IMR-90 (cell line): Measurements from ENCODE around the gene GFOD2. TPM values are rescaled to one million over a fixed set of nuclear protein-coding genes. Genes with fewer than 3 reads are reported as not detected.

Source experiments
- ATAC-seq: fragments of 200-7000 bp; cut with Tn5 transposase; 2 replicates; pipeline ENCODE4 v1.9.1; 2020; ENCODE audit warnings: low read depth, mild to moderate bottlenecking, moderate library complexity
- BruUV-seq: library from RNA; stranded (reverse); fragments of 400-500 nt; replicated peaks from 2 replicates; lab custom pipeline; 2021; lab: Mats Ljungman, UMichigan
- CTCF ChIA-PET: fragments of 300-600 bp; formaldehyde crosslinking; extraction: SDS; loops from one replicate; lab custom pipeline; 2021; ENCODE audit warnings: antibody characterized with exemption; lab: Yijun Ruan, JAX
- POLR2A ChIA-PET: fragments of 300-600 bp; sonication (Branson Sonifier 250); formaldehyde crosslinking; loops from one replicate; lab custom pipeline; 2022; ENCODE audit warnings: antibody characterized with exemption; ENCODE audit not compliant: unreplicated experiment; lab: Charles Lee
- DNase-seq: peaks from one replicate; pipeline ENCODE4 v3.0.0; 2013
- H2AFZ ChIP-seq: replicated peaks from 2 replicates; pipeline ENCODE3; 2013; ENCODE audit warnings: low read length, mild to moderate bottlenecking; ENCODE audit not compliant: poor library complexity
- H2AK5ac ChIP-seq: 2 replicates; pipeline ENCODE4 v1.6.1; 2013; ENCODE audit warnings: low read depth, low read length, inconsistent platforms
- H2AK9ac ChIP-seq: replicated peaks from 2 replicates; pipeline ENCODE3; 2013; ENCODE audit warnings: mild to moderate bottlenecking, low read depth, low read length, moderate library complexity; ENCODE audit not compliant: poor library complexity
- H2BK120ac ChIP-seq: 2 replicates; pipeline ENCODE4 v1.6.1; 2013; ENCODE audit warnings: low read depth, low read length, inconsistent platforms
- H2BK15ac ChIP-seq: 3 replicates; pipeline ENCODE4 v1.6.1; 2013; ENCODE audit warnings: low read depth, low read length, inconsistent platforms
- H2BK20ac ChIP-seq: 2 replicates; pipeline ENCODE4 v1.6.1; 2013; ENCODE audit warnings: low read depth, mild to moderate bottlenecking, inconsistent platforms, low read length, moderate library complexity
- H2BK5ac ChIP-seq: 2 replicates; pipeline ENCODE4 v1.6.1; 2013; ENCODE audit warnings: mild to moderate bottlenecking, low read depth, low read length, inconsistent platforms; ENCODE audit not compliant: poor library complexity, severe bottlenecking
- H3K14ac ChIP-seq: replicated peaks from 2 replicates; pipeline ENCODE4 v1.6.1; 2013; ENCODE audit warnings: low read depth, low read length, inconsistent platforms
- H3K18ac ChIP-seq: 2 replicates; pipeline ENCODE4 v1.6.1; 2013; ENCODE audit warnings: low read depth, low read length, control low read depth
- H3K23ac ChIP-seq: 2 replicates; pipeline ENCODE4 v1.6.1; 2013; ENCODE audit warnings: low read depth, low read length, inconsistent platforms
- H3K27ac ChIP-seq: 2 replicates; pipeline ENCODE4 v1.5.1; 2013; ENCODE audit warnings: mild to moderate bottlenecking, control low read depth, low read length; ENCODE audit not compliant: insufficient read depth
- H3K27me3 ChIP-seq: 2 replicates; pipeline ENCODE4 v1.6.1; 2013; ENCODE audit warnings: low read length; ENCODE audit not compliant: control insufficient read depth, insufficient read depth
- H3K36me3 ChIP-seq: 2 replicates; pipeline ENCODE4 v1.6.1; 2013; ENCODE audit warnings: low read length, mixed read lengths; ENCODE audit not compliant: control insufficient read depth, insufficient read depth
- H3K4ac ChIP-seq: 2 replicates; pipeline ENCODE4 v1.6.1; 2013; ENCODE audit warnings: low read depth, low read length, inconsistent platforms
- H3K4me1 ChIP-seq: 2 replicates; pipeline ENCODE4 v1.6.1; 2013; ENCODE audit warnings: low read length, mixed read lengths; ENCODE audit not compliant: control insufficient read depth, insufficient read depth
- H3K4me2 ChIP-seq: 2 replicates; pipeline ENCODE4 v1.6.1; 2013; ENCODE audit warnings: low read depth, mild to moderate bottlenecking, control low read depth, low read length, moderate library complexity
- H3K4me3 ChIP-seq: 2 replicates; pipeline ENCODE4 v1.5.1; 2013; ENCODE audit warnings: low read depth, mild to moderate bottlenecking, control low read depth, low read length, moderate library complexity; ENCODE audit not compliant: insufficient read depth
- H3K56ac ChIP-seq: 2 replicates; pipeline ENCODE4 v1.6.1; 2013; ENCODE audit warnings: low read length, inconsistent platforms; ENCODE audit not compliant: insufficient read depth; ENCODE audit errors: extremely low read depth
- H3K79me1 ChIP-seq, 2 experiments: 2 replicates each; pipeline ENCODE4 v1.6.1; 2013; ENCODE audit warnings: low read length in 2 of 2, inconsistent platforms in 1 of 2, low read depth in 1 of 2
- H3K9ac ChIP-seq: 2 replicates; pipeline ENCODE4 v1.6.1; 2013; ENCODE audit warnings: low read depth, low read length, control low read depth
- H3K9me1 ChIP-seq: 2 replicates; pipeline ENCODE4 v1.6.1; 2013; ENCODE audit warnings: low read length, inconsistent platforms; ENCODE audit not compliant: insufficient read depth
- H3K9me3 ChIP-seq: 2 replicates; pipeline ENCODE4 v1.6.1; 2013; ENCODE audit warnings: low read length; ENCODE audit not compliant: control insufficient read depth, insufficient read depth
- H4K20me1 ChIP-seq: 2 replicates; pipeline ENCODE4 v1.6.1; 2013; ENCODE audit warnings: low read length, inconsistent platforms; ENCODE audit not compliant: insufficient read depth
- H4K5ac ChIP-seq: 2 replicates; pipeline ENCODE4 v1.6.1; 2013; ENCODE audit warnings: mild to moderate bottlenecking, low read depth, low read length, control low read depth
- H4K8ac ChIP-seq, 2 experiments: 2 replicates each; pipeline ENCODE4 v1.6.1; 2013; ENCODE audit warnings: low read depth in 2 of 2, low read length in 2 of 2, control low read depth in 1 of 2, inconsistent platforms in 1 of 2
- H4K91ac ChIP-seq: 2 replicates; pipeline ENCODE4 v1.6.1; 2013; ENCODE audit warnings: low read depth, low read length, inconsistent platforms; ENCODE audit not compliant: insufficient read depth
- BHLHE40 ChIP-seq: fragments of 150-350 bp; IDR thresholded peaks from 2 replicates; pipeline ENCODE4 v1.6.1; 2016; ENCODE audit warnings: mild to moderate bottlenecking, low read depth, low read length
- CHD1 ChIP-seq: IDR thresholded peaks from 2 replicates; pipeline ENCODE4 v1.6.1; 2012; ENCODE audit warnings: low read depth, low read length, improper control_type of control experiment
- ELK1 ChIP-seq: fragments of 150-350 bp; IDR thresholded peaks from 2 replicates; pipeline ENCODE4 v1.6.1; 2016; ENCODE audit warnings: low read depth, mild to moderate bottlenecking, low read length, moderate library complexity, borderline replicate concordance
- MAFK ChIP-seq: IDR thresholded peaks from 2 replicates; pipeline ENCODE4 v1.6.1; 2012; ENCODE audit warnings: low read depth, low read length, improper control_type of control experiment
- MAZ ChIP-seq: IDR thresholded peaks from 2 replicates; pipeline ENCODE4 v1.6.1; 2012; ENCODE audit warnings: low read depth, mild to moderate bottlenecking, low read length, improper control_type of control experiment, moderate library complexity, borderline replicate concordance
- WGBS, 2 experiments: methylation state at CpG; one replicate each; pipeline versions ENCODE4 v1.1.5 to v1.1.7; 2013; ENCODE audit warnings: missing lambda C conversion rate in 2 of 2; ENCODE audit not compliant: insufficient read length in 1 of 2; ENCODE audit errors: extremely low coverage in 2 of 2; 5-methylcytosine and 5-hydroxymethylcytosine counted together
- dilution Hi-C: fragments of 300-500 bp; cut with HindIII; formaldehyde crosslinking; loops from one replicate; pipeline ENCODE4 v1.14.3; 2018; ENCODE audit warnings: low sequenced_read_pairs; ENCODE audit not compliant: unreplicated experiment
- in situ Hi-C: fragments of 300-500 bp; cut with MboI; formaldehyde crosslinking; loops from 3 replicates; pipeline ENCODE4 v1.14.3; 2019; ENCODE audit warnings: low sequenced_read_pairs, inconsistent platforms, mixed read lengths
- intact Hi-C: fragments of 100-400 bp; cut with micrococcal nuclease; formaldehyde crosslinking; loops from 2 replicates; pipeline ENCODE4 v1.10.0; 2022
- polyA plus RNA-seq, 3 experiments: library from polyadenylated mRNA; depleted of rRNA; stranded (reverse); fragments of >200 nt; gene quantifications; 2 replicates each; pipeline ENCODE4 v1.2.3, GENCODE V29; 2012; ENCODE audit warnings: low replicate concordance in 1 of 3
- total RNA-seq: library from RNA; depleted of rRNA; stranded (reverse); fragments of >200 nt; gene quantifications from 2 replicates; pipeline ENCODE4 v1.2.3, GENCODE V29; 2012; rRNA removed

Gene GFOD2
- total and polyA plus RNA-seq, 2 of the 4 experiments (the other 2 are of a cell fraction): 12.3 to 18.1 TPM

DNA sequence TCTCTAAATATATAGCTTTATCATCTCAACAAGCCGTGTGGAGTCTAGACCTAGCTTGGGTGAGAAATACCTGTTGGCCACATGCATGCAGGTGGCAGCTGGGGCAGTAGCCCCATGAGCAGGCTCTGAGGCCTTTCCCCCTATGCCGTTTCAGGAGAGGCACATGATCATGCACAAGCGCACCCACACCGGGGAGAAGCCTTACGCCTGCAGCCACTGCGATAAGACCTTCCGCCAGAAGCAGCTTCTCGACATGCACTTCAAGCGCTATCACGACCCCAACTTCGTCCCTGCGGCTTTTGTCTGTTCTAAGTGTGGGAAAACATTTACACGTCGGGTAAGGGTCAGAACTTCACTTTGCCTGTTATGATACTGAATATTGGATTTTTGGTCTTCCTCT lies 90.9 kb downstream of the GFOD2 start:
- H3K27ac ChIP-seq: no peak overlapping the region
- peaks cover 5% of the 10 kb centered on the region for H3K4me1 ChIP-seq
- no TSS peak for BruUV-seq
- DNase-seq: no peak
- H3K4ac ChIP-seq: no peak overlapping the region
- no peak overlapping the region for H2BK15ac ChIP-seq
- no peak overlapping the region for H4K5ac ChIP-seq
- intact Hi-C loops (no loop called here), in situ Hi-C loops (no loop called here), dilution Hi-C loops (no loop called here)
- H2BK120ac ChIP-seq: no peak overlapping the region
- H3K4me3 ChIP-seq: no peak overlapping the region
- no peaks in the 10 kb centered on the region; the same call in 1 of the 2 replicates for H3K9me1 ChIP-seq
- no peaks in the 10 kb centered on the region for H3K27me3 ChIP-seq
- H3K79me1 ChIP-seq: peaks cover 6 to 15% of the 10 kb centered on the region in 2 experiments
- no peak for TF ChIP-seq CHD1
- no peak for TF ChIP-seq BHLHE40
- TF ChIP-seq MAFK: no peak
- TF ChIP-seq MAZ: no peak
- TF ChIP-seq ELK1: no peak
- peaks cover 32% of the 10 kb centered on the region for H3K36me3 ChIP-seq
- no peak overlapping the region for H2AK9ac ChIP-seq
- H3K9me3 ChIP-seq: no peaks in the 10 kb centered on the region
- no peak for ATAC-seq
- peaks cover 5% of the 10 kb centered on the region; the same call in 1 of the 2 replicates for H4K20me1 ChIP-seq
- H3K9ac ChIP-seq: no peak overlapping the region
- H2AFZ ChIP-seq: peak overlapping the region; percentile 51
- CTCF ChIA-PET: interaction anchor here (0.6 kb wide), 2 partner anchors 65 to 108 kb away, joined by 3 read pairs; no protein-coding TSS in a partner anchor
- 98% methylated on average over 9 of the region's 14 CpGs; no CpG with 5 or more reads in 1 of the 2 experiments for WGBS, 2 experiments
- H3K23ac ChIP-seq: no peak overlapping the region
- H3K56ac ChIP-seq: no peak overlapping the region
- H4K8ac ChIP-seq: no peak overlapping the region
- H2BK5ac ChIP-seq: no peak overlapping the region
- no peak overlapping the region for H3K18ac ChIP-seq
- POLR2A ChIA-PET: no interaction called here
- no peak overlapping the region for H2AK5ac ChIP-seq
- no peak overlapping the region for H3K4me2 ChIP-seq
- H4K91ac ChIP-seq: no peak overlapping the region
- no peak overlapping the region for H3K14ac ChIP-seq
- H2BK20ac ChIP-seq: no peak overlapping the region

Other genes with a start within 250 kb of the GFOD2 start
- 112 and 128 TPM in 2 replicates for gene ATP6V0D1, start 238.2 kb downstream of the GFOD2 start, total RNA-seq
- 123 and 124 TPM in 2 replicates for gene ATP6V0D1, start 238.2 kb downstream of the GFOD2 start, polyA plus RNA-seq (2012; rRNA removed)
- gene AGRP, start 235.8 kb downstream of the GFOD2 start, total RNA-seq: not detected in 2 replicates
- gene AGRP, start 235.8 kb downstream of the GFOD2 start, polyA plus RNA-seq (2012; rRNA removed): not detected in 2 replicates
- 9.5 and 15.8 TPM in 2 replicates for gene RIPOR1, start 190.5 kb downstream of the GFOD2 start, total RNA-seq
- gene RIPOR1, start 190.5 kb downstream of the GFOD2 start, polyA plus RNA-seq (2012; rRNA removed): 33.0 and 41.3 TPM in 2 replicates
- gene CTCF, start 156.8 kb downstream of the GFOD2 start, total RNA-seq: 22.8 and 26.4 TPM in 2 replicates
- gene CTCF, start 156.8 kb downstream of the GFOD2 start, polyA plus RNA-seq (2012; rRNA removed): 16.1 and 16.7 TPM in 2 replicates
- gene CARMIL2, start 74.2 kb downstream of the GFOD2 start, total RNA-seq: 0.18 and 0.28 TPM in 2 replicates
- 0.77 and 0.97 TPM in 2 replicates for gene CARMIL2, start 74.2 kb downstream of the GFOD2 start, polyA plus RNA-seq (2012; rRNA removed)
- 12.8 and 15.6 TPM in 2 replicates for gene ACD, start 59.1 kb downstream of the GFOD2 start, total RNA-seq
- 31.1 and 38.9 TPM in 2 replicates for gene ACD, start 59.1 kb downstream of the GFOD2 start, polyA plus RNA-seq (2012; rRNA removed)
- gene PARD6A, start 58.4 kb downstream of the GFOD2 start, total RNA-seq: 0.28 and 0.36 TPM in 2 replicates
- gene PARD6A, start 58.4 kb downstream of the GFOD2 start, polyA plus RNA-seq (2012; rRNA removed): 0.55 and 0.65 TPM in 2 replicates
- gene ENKD1, start 52.6 kb downstream of the GFOD2 start, total RNA-seq: 2.9 and 3.1 TPM in 2 replicates
- gene ENKD1, start 52.6 kb downstream of the GFOD2 start, polyA plus RNA-seq (2012; rRNA removed): 6.3 and 7.8 TPM in 2 replicates
- 0.28 and 0.54 TPM in 2 replicates for gene C16orf86, start 52.5 kb downstream of the GFOD2 start, total RNA-seq
- 0.63 and 0.70 TPM in 2 replicates for gene C16orf86, start 52.5 kb downstream of the GFOD2 start, polyA plus RNA-seq (2012; rRNA removed)
- 2.2 and 2.7 TPM in 2 replicates for gene RANBP10, start 87.2 kb upstream of the GFOD2 start, total RNA-seq
- gene RANBP10, start 87.2 kb upstream of the GFOD2 start, polyA plus RNA-seq (2012; rRNA removed): 12.1 and 13.0 TPM in 2 replicates
- 0.56 and 0.72 TPM in 2 replicates for gene TSNAXIP1, start 87.6 kb upstream of the GFOD2 start, total RNA-seq
- 1.4 and 1.6 TPM in 2 replicates for gene TSNAXIP1, start 87.6 kb upstream of the GFOD2 start, polyA plus RNA-seq (2012; rRNA removed)
- 13.3 and 13.9 TPM in 2 replicates for gene THAP11, start 123.0 kb upstream of the GFOD2 start, total RNA-seq
- gene THAP11, start 123.0 kb upstream of the GFOD2 start, polyA plus RNA-seq (2012; rRNA removed): 14.5 and 16.7 TPM in 2 replicates
- gene NUTF2, start 127.6 kb upstream of the GFOD2 start, total RNA-seq: 42.7 and 55.0 TPM in 2 replicates
- gene NUTF2, start 127.6 kb upstream of the GFOD2 start, polyA plus RNA-seq (2012; rRNA removed): 361 and 399 TPM in 2 replicates
- gene CENPT, start 128.4 kb upstream of the GFOD2 start, total RNA-seq: 33.3 TPM in 2 replicates
- 83.1 and 86.4 TPM in 2 replicates for gene CENPT, start 128.4 kb upstream of the GFOD2 start, polyA plus RNA-seq (2012; rRNA removed)
- gene EDC4, start 153.7 kb upstream of the GFOD2 start, total RNA-seq: 33.2 and 34.2 TPM in 2 replicates
- 64.0 and 66.1 TPM in 2 replicates for gene EDC4, start 153.7 kb upstream of the GFOD2 start, polyA plus RNA-seq (2012; rRNA removed)
- not detected in 2 replicates for gene NRN1L, start 165.6 kb upstream of the GFOD2 start, total RNA-seq
- gene NRN1L, start 165.6 kb upstream of the GFOD2 start, polyA plus RNA-seq (2012; rRNA removed): 0.27 and 0.32 TPM in 2 replicates
- gene PSKH1, start 173.9 kb upstream of the GFOD2 start, total RNA-seq: 10.3 and 11.5 TPM in 2 replicates
- gene PSKH1, start 173.9 kb upstream of the GFOD2 start, polyA plus RNA-seq (2012; rRNA removed): 26.5 and 26.7 TPM in 2 replicates
- gene CTRL, start 212.5 kb upstream of the GFOD2 start, total RNA-seq: 0.18 and 0.28 TPM in 2 replicates
- 0.89 and 1.1 TPM in 2 replicates for gene CTRL, start 212.5 kb upstream of the GFOD2 start, polyA plus RNA-seq (2012; rRNA removed)
- gene PSMB10, start 217.5 kb upstream of the GFOD2 start, total RNA-seq: 25.6 and 28.7 TPM in 2 replicates
- 36.7 and 50.5 TPM in 2 replicates for gene PSMB10, start 217.5 kb upstream of the GFOD2 start, polyA plus RNA-seq (2012; rRNA removed)
- 1.4 and 1.7 TPM in 2 replicates for gene LCAT, start 224.8 kb upstream of the GFOD2 start, total RNA-seq
- 18.8 and 22.5 TPM in 2 replicates for gene LCAT, start 224.8 kb upstream of the GFOD2 start, polyA plus RNA-seq (2012; rRNA removed)
- 36.4 and 36.6 TPM in 2 replicates for gene SLC12A4, start 249.3 kb upstream of the GFOD2 start, total RNA-seq
- 114 and 132 TPM in 2 replicates for gene SLC12A4, start 249.3 kb upstream of the GFOD2 start, polyA plus RNA-seq (2012; rRNA removed)